GM12878 (cell line): ENCODE data around the gene MGMT. TPM values are rescaled to one million over a fixed set of nuclear protein-coding genes. Genes with fewer than 3 reads are reported as not detected.

ENCODE experiments used
- ATAC-seq: fragments of 200-7000 bp; cut with Tn5 transposase; 3 replicates; pipeline ENCODE4 v1.9.1; 2020; ENCODE audit warnings: mild to moderate bottlenecking, moderate library complexity
- BruUV-seq: library from RNA; stranded (reverse); fragments of 400-500 nt; replicated peaks from 2 replicates; lab custom pipeline; 2021; lab: Mats Ljungman, UMichigan
- CTCF ChIA-PET: fragments of 300-600 bp; sonication (Branson Sonifier 250); formaldehyde crosslinking; extraction: SDS; loops from one replicate; lab custom pipeline; 2021; ENCODE audit warnings: inconsistent platforms; lab: Yijun Ruan, JAX
- POLR2A ChIA-PET: fragments of 350-600 bp; formaldehyde crosslinking; extraction: SDS; loops from one replicate; lab custom pipeline; 2021; ENCODE audit warnings: inconsistent platforms; lab: Charles Lee
- RAD21 ChIA-PET: fragments of 300-600 bp; sonication (Branson Sonifier 250); formaldehyde crosslinking; loops from one replicate; lab custom pipeline; 2023; ENCODE audit warnings: antibody characterized with exemption; ENCODE audit not compliant: unreplicated experiment; lab: Charles Lee
- SMC1A ChIA-PET: fragments of 300-600 bp; sonication (Branson Sonifier 250); formaldehyde crosslinking; loops from one replicate; lab custom pipeline; 2023; ENCODE audit not compliant: unreplicated experiment, uncharacterized antibody; lab: Charles Lee
- DNase-seq: peaks from one replicate; pipeline ENCODE4 v3.0.0-alpha.2; 2011; ENCODE audit warnings: low read depth, low spot score
- FAIRE-seq: peaks from 3 replicates; lab custom pipeline; 2011; peaks lifted over from hg19 to GRCh38; lab: Jason Lieb, UNC
- H2AFZ ChIP-seq: 2 replicates; pipeline ENCODE4 v1.6.0; 2011; ENCODE audit warnings: low read depth, low read length, control low read depth; ENCODE audit not compliant: control insufficient read depth
- H3K27ac ChIP-seq: 2 replicates; pipeline ENCODE4 v1.5.1; 2011; ENCODE audit warnings: control low read depth; ENCODE audit not compliant: control insufficient read depth, insufficient read depth
- H3K27me3 ChIP-seq, 2 experiments: replicated peaks in 1 of 2; 2 replicates each; pipeline versions ENCODE4 v1.6.0 to v1.6.1; 2011; ENCODE audit warnings: low read length in 1 of 2; ENCODE audit not compliant: control insufficient read depth in 2 of 2, insufficient read depth in 2 of 2
- H3K36me3 ChIP-seq, 2 experiments: 2 replicates each; pipeline ENCODE4 v1.5.1; 2011; ENCODE audit warnings: low read length in 1 of 2; ENCODE audit not compliant: control insufficient read depth in 2 of 2, insufficient read depth in 2 of 2
- H3K4me1 ChIP-seq: 2 replicates; pipeline ENCODE4 v1.6.1; 2011; ENCODE audit warnings: mild to moderate bottlenecking, low read length, moderate library complexity, mixed read lengths; ENCODE audit not compliant: control insufficient read depth, insufficient read depth
- H3K4me2 ChIP-seq: 2 replicates; pipeline ENCODE4 v1.6.0; 2011; ENCODE audit warnings: control low read depth; ENCODE audit not compliant: control insufficient read depth, insufficient read depth
- H3K4me3 ChIP-seq: fragments of 200-600 bp; sonication (generic); 2 replicates; pipeline ENCODE4 v1.5.1; 2016
- H3K79me2 ChIP-seq: 2 replicates; pipeline ENCODE4 v1.6.0; 2011; ENCODE audit warnings: low read length; ENCODE audit not compliant: control insufficient read depth, insufficient read depth
- H3K9ac ChIP-seq: 2 replicates; pipeline ENCODE4 v1.8.0; 2011; ENCODE audit warnings: low read length, control low read depth, mixed read lengths; ENCODE audit not compliant: control insufficient read depth, insufficient read depth
- H3K9me3 ChIP-seq: replicated peaks from 3 replicates; pipeline ENCODE4 v1.5.1; 2011; ENCODE audit warnings: mild to moderate bottlenecking, low read length; ENCODE audit not compliant: control insufficient read depth, insufficient read depth
- H4K20me1 ChIP-seq: 2 replicates; pipeline ENCODE4 v1.6.0; 2011; ENCODE audit not compliant: control insufficient read depth, insufficient read depth
- CBX5 ChIP-seq: sonication (generic); IDR thresholded peaks from 2 replicates; pipeline ENCODE4 v1.6.1; 2016; ENCODE audit warnings: low read depth, moderate library complexity, mild to moderate bottlenecking, inconsistent platforms
- LARP7 ChIP-seq: fragments of 450-650 bp; IDR thresholded peaks from 2 replicates; pipeline ENCODE4 v1.6.1; 2017; ENCODE audit warnings: mild to moderate bottlenecking
- MYB ChIP-seq: fragments of 150-350 bp; IDR thresholded peaks from 2 replicates; pipeline ENCODE4 v1.6.1; 2014; ENCODE audit warnings: mild to moderate bottlenecking, low read depth, low read length, borderline replicate concordance
- TAF1 ChIP-seq: IDR thresholded peaks from 2 replicates; pipeline ENCODE4 v1.6.1; 2011; ENCODE audit warnings: mild to moderate bottlenecking, low read depth, low read length, borderline replicate concordance
- WGBS: methylation state at CpG from one replicate; pipeline ENCODE4 v1.1.6; 2016; ENCODE audit warnings: low lambda C conversion rate; ENCODE audit not compliant: insufficient replicate concordance, insufficient coverage; ENCODE audit errors: missing lambda C conversion rate; 5-methylcytosine and 5-hydroxymethylcytosine counted together
- in situ Hi-C: fragments of 300-500 bp; cut with MboI; formaldehyde crosslinking; loops from 9 replicates; pipeline ENCODE4 v1.14.3; 2018; ENCODE audit warnings: mixed read lengths
- intact Hi-C: fragments of 100-400 bp; cut with micrococcal nuclease; formaldehyde crosslinking; loops from one replicate; pipeline ENCODE4 v1.14.2; 2022; ENCODE audit not compliant: unreplicated experiment
- polyA plus RNA-seq, 11 experiments: library from polyadenylated mRNA; depleted of rRNA in 4 of 11; unstranded in 6 of 11; stranded (reverse) in 5 of 11; fragments of >200 nt; fragmentation: Nextera tagmentation in 4 of 11; fragmentation: Illumina TruSeq in 1 of 11; extraction: Ambion mirVana in 4 of 11; extraction: Trizol in 1 of 11; gene quantifications; 1 replicate in 1 of 11; 2 replicates in 10 of 11; pipeline versions ENCODE4 v1.2.1 to v1.2.3, GENCODE V29; 2011 to 2016; ENCODE audit warnings: inconsistent platforms in 2 of 11, missing spikeins in 2 of 11, low read depth in 1 of 11
- total RNA-seq, 4 experiments: library from RNA; depleted of rRNA in 3 of 4; stranded (reverse); fragments of >200 nt in 3 of 4; fragmentation: Illumina TruSeq in 1 of 4; extraction: Trizol in 1 of 4; gene quantifications; 2 replicates each; pipeline versions ENCODE4 v1.2.1 to v1.2.3, GENCODE V29; 2013 to 2021
- TF ChIP-seq, protein P1 (sequence below): IDR thresholded peaks from 2 replicates; pipeline ENCODE4 v1.6.1; 2012; ENCODE audit warnings: improper control_type of control experiment, low read depth, low read length; ENCODE audit not compliant: insufficient replicate concordance
- TF ChIP-seq, protein P2 (sequence below): fragments of 450-650 bp; IDR thresholded peaks from 2 replicates; pipeline ENCODE4 v1.6.1; 2018; ENCODE audit warnings: mild to moderate bottlenecking, low read depth, moderate library complexity; ENCODE audit not compliant: partially characterized antibody

The MGMT gene
- total and polyA plus RNA-seq, 10 of the 15 experiments (the other 5 are each of a cell fraction or from before 2014, with no cell fraction given), result 0.16 to 24.2 (median 13.3) TPM

DNA sequence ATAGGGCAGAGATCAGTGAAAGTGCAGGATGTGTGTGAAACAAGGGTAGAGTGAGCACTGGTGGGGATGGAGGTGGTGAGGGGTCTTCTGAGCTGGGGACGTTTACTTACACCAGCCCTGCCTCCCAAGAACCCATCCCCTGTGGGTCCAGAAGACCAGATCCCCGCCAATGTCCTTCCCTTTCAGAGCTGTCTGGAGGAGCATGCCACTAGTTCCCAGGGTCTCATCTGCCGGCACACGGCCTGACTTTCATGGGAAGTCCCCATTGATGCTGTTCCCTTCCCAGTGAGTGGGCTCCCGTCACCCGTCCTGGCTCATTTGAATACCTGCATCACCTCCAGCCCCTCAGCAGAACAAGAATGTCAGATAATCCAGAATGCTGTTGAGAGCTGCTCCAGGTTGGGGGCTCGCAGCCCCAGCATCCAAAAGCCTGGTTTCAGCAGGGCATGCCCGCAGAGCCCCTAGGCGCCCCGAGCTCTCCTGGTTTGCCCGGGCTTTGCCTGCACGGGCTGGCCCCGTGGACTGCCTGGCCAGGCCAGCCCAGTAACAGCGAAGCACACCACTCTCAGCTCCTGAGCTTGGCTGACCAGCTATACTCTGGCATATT lies 246.7 kb downstream of the MGMT start:
- Histone ChIP-seq H3K27me3 (no peaks in the 10 kb centered on the region), H3K4me2 (no peak overlapping the region), H3K9ac (no peak overlapping the region), H3K4me1 (no peaks in the 10 kb centered on the region), H3K9me3 (no peaks in the 10 kb centered on the region)
- POLR2A ChIA-PET, result no interaction called here
- ATAC-seq, result no peak
- 78% methylated on average over 14 of the region's 14 CpGs for WGBS
- BruUV-seq, result no TSS peak
- TF ChIP-seq LARP7 (no peak), CBX5 (no peak)
- TF ChIP-seq, all 136 proteins: peak for 0
- intact Hi-C loops, result no loop called here
- H3K4me3 ChIP-seq, result no peak overlapping the region
- CTCF ChIA-PET, result no interaction called here
- FAIRE-seq (no peak), DNase-seq (no peak)
- RAD21 ChIA-PET, result no interaction called here
- H3K79me2 ChIP-seq, result no peaks in the 10 kb centered on the region
- in situ Hi-C loops, result no loop called here
- H2AFZ ChIP-seq, result no peak overlapping the region
- no peaks in the 10 kb centered on the region for H4K20me1 ChIP-seq
- H3K36me3 ChIP-seq, result no peaks in the 10 kb centered on the region
- H3K27ac ChIP-seq, result no peak overlapping the region
- SMC1A ChIA-PET, result interaction anchor here (0.5 to 1.1 kb wide), 2 partner anchors 12 to 110 kb away, joined by 3 to 4 read pairs; no protein-coding TSS in a partner anchor

DNA sequence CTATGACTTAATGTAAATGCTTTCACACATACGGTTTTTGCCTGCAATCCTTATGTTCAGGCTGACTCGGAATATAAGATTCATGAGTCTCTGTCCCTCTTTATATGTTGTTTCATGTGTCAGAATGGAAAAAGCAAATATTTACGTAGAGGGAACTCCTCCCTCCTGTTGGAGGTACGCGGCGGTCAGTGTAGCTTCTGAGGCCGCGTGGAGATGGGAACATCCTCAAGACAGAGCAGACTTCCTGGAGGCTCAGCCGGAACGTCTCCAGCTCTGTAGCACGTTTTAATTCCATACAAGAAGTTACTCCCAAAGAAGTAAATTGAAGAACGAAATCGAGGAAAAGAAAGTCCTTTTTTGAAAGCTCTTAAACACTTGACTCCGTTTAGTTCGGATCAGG lies 248.8 kb downstream of the MGMT start:
- no peaks in the 10 kb centered on the region for H3K4me1 ChIP-seq
- in situ Hi-C loops (no loop called here), intact Hi-C loops (no loop called here)
- 97% methylated on average over 15 of the region's 15 CpGs for WGBS
- no peaks in the 10 kb centered on the region; the same call in 2 of the 3 replicates for H3K9me3 ChIP-seq
- ATAC-seq, result no peak
- H3K27me3 ChIP-seq, result no peaks in the 10 kb centered on the region
- no peak overlapping the region for H3K4me2 ChIP-seq
- BruUV-seq, result no TSS peak
- no peak overlapping the region for H3K9ac ChIP-seq
- ChIA-PET RAD21 (no interaction called here), CTCF (no interaction called here), SMC1A (no interaction called here), POLR2A (no interaction called here)
- no peaks in the 10 kb centered on the region for H3K36me3 ChIP-seq
- DNase-seq, result no peak
- no peak overlapping the region for H3K4me3 ChIP-seq
- H3K79me2 ChIP-seq, result no peaks in the 10 kb centered on the region
- H2AFZ ChIP-seq, result no peak overlapping the region
- no peaks in the 10 kb centered on the region for H4K20me1 ChIP-seq
- no peak for FAIRE-seq
- no peak overlapping the region for H3K27ac ChIP-seq
- TF ChIP-seq, protein P1, sequence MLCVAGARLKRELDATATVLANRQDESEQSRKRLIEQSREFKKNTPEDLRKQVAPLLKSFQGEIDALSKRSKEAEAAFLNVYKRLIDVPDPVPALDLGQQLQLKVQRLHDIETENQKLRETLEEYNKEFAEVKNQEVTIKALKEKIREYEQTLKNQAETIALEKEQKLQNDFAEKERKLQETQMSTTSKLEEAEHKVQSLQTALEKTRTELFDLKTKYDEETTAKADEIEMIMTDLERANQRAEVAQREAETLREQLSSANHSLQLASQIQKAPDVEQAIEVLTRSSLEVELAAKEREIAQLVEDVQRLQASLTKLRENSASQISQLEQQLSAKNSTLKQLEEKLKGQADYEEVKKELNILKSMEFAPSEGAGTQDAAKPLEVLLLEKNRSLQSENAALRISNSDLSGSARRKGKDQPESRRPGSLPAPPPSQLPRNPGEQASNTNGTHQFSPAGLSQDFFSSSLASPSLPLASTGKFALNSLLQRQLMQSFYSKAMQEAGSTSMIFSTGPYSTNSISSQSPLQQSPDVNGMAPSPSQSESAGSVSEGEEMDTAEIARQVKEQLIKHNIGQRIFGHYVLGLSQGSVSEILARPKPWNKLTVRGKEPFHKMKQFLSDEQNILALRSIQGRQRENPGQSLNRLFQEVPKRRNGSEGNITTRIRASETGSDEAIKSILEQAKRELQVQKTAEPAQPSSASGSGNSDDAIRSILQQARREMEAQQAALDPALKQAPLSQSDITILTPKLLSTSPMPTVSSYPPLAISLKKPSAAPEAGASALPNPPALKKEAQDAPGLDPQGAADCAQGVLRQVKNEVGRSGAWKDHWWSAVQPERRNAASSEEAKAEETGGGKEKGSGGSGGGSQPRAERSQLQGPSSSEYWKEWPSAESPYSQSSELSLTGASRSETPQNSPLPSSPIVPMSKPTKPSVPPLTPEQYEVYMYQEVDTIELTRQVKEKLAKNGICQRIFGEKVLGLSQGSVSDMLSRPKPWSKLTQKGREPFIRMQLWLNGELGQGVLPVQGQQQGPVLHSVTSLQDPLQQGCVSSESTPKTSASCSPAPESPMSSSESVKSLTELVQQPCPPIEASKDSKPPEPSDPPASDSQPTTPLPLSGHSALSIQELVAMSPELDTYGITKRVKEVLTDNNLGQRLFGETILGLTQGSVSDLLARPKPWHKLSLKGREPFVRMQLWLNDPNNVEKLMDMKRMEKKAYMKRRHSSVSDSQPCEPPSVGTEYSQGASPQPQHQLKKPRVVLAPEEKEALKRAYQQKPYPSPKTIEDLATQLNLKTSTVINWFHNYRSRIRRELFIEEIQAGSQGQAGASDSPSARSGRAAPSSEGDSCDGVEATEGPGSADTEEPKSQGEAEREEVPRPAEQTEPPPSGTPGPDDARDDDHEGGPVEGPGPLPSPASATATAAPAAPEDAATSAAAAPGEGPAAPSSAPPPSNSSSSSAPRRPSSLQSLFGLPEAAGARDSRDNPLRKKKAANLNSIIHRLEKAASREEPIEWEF, result no peak
- TF ChIP-seq, protein P2, sequence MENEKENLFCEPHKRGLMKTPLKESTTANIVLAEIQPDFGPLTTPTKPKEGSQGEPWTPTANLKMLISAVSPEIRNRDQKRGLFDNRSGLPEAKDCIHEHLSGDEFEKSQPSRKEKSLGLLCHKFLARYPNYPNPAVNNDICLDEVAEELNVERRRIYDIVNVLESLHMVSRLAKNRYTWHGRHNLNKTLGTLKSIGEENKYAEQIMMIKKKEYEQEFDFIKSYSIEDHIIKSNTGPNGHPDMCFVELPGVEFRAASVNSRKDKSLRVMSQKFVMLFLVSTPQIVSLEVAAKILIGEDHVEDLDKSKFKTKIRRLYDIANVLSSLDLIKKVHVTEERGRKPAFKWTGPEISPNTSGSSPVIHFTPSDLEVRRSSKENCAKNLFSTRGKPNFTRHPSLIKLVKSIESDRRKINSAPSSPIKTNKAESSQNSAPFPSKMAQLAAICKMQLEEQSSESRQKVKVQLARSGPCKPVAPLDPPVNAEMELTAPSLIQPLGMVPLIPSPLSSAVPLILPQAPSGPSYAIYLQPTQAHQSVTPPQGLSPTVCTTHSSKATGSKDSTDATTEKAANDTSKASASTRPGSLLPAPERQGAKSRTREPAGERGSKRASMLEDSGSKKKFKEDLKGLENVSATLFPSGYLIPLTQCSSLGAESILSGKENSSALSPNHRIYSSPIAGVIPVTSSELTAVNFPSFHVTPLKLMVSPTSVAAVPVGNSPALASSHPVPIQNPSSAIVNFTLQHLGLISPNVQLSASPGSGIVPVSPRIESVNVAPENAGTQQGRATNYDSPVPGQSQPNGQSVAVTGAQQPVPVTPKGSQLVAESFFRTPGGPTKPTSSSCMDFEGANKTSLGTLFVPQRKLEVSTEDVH, result no peak
- TF ChIP-seq MYB (no peak), TAF1 (no peak)
